IPS-18a (cell line): ENCODE data around the gene FAM111A.

ENCODE experiments used
- H3K27ac ChIP-seq: one replicate; pipeline ENCODE4 v1.5.1; 2013; ENCODE audit warnings: low read length
- H3K27me3 ChIP-seq: one replicate; pipeline ENCODE4 v1.6.1; 2013; ENCODE audit warnings: mild to moderate bottlenecking, low read length; ENCODE audit not compliant: control insufficient read depth, insufficient read depth
- H3K36me3 ChIP-seq: one replicate; pipeline ENCODE4 v1.6.1; 2013; ENCODE audit warnings: low read depth, low read length; ENCODE audit not compliant: control insufficient read depth
- H3K4me1 ChIP-seq: one replicate; pipeline ENCODE4 v1.6.1; 2013; ENCODE audit warnings: low read depth, low read length; ENCODE audit not compliant: control insufficient read depth
- H3K4me3 ChIP-seq: one replicate; pipeline ENCODE4 v1.5.1; 2013; ENCODE audit warnings: low read length
- H3K9ac ChIP-seq: one replicate; pipeline ENCODE4 v1.6.1; 2013; ENCODE audit warnings: mild to moderate bottlenecking, low read length, moderate library complexity
- H3K9me3 ChIP-seq: one replicate; pipeline ENCODE4 v1.6.1; 2013; ENCODE audit warnings: low read depth, low read length; ENCODE audit not compliant: control insufficient read depth

FAM111A gene

DNA sequence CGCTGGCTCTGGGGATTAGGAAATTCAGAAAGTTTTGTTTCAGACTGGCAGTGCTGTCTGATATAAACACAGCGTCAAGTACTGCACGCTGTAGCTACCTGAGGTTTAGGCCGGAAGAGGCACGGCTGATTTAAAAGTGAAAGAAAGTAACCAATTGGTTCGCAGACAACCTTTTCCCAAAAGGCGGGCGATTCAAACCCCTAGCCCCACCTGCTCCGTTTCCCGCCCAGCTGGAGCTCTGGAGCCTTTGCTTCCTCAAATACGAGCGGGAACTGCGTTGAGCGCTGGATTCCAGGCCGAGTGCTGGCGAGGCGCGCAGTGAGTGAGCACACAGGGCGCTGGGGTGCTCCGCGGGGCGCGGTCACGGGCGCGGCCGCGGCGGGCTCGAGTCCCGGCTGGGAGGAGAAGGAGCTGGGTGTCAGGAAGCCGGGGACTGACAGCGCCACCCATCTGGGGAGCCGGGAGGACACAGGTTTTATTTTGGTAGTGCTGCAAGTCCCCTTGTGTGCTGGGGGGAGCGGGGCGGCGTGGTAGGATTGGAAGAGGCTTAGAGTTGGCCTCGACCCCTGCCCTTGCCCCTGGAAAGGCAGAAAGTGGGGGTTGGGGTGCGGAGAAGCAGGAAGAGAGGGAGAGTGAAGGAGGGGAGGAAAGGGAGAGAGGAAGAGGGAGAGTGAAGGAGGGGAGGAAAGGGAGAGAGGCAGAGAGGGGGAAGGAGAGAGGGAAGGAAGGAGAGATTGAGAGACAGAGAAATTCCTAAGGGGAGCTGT lies 2.1 kb downstream of the FAM111A start:
- Histone ChIP-seq H3K9ac (peak overlapping the region; percentile 56), H3K27me3 (peaks cover 9% of the 10 kb centered on the region), H3K27ac (no peak overlapping the region)

DNA sequence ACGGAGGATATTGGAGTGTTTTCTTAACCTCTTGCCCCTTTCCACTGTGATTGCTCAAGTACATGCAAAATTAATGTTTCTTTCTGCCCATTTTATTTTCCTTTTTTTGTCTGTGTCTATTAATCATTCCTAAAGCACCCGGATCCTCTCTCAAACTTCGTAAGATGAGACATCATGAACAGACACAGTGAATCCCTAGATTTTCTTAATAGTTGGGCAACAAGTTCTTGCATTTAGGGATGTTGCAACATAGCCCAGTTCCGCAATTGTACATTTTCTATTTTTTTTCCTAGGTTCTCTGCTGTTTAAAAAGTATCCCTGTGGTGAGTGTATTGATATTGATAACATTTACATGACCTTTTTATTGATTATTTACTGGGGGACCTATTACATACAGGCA lies 2.9 kb downstream of the FAM111A start:
- Histone ChIP-seq H3K4me1 (peaks cover 19% of the 10 kb centered on the region), H3K4me3 (peak overlapping the region; percentile 83), H3K27ac (no peak overlapping the region), H3K9me3 (no peaks in the 10 kb centered on the region), H3K9ac (no peak overlapping the region), H3K36me3 (peaks cover 16% of the 10 kb centered on the region), H3K27me3 (peaks cover 9% of the 10 kb centered on the region)

More for the DNA sequence above, 2.1 kb downstream of the FAM111A start:
- H3K4me1 ChIP-seq: peaks cover 19% of the 10 kb centered on the region
- H3K9me3 ChIP-seq: no peaks in the 10 kb centered on the region
- H3K36me3 ChIP-seq: peaks cover 10% of the 10 kb centered on the region
- peak overlapping the region; percentile 83 for H3K4me3 ChIP-seq

DNA sequence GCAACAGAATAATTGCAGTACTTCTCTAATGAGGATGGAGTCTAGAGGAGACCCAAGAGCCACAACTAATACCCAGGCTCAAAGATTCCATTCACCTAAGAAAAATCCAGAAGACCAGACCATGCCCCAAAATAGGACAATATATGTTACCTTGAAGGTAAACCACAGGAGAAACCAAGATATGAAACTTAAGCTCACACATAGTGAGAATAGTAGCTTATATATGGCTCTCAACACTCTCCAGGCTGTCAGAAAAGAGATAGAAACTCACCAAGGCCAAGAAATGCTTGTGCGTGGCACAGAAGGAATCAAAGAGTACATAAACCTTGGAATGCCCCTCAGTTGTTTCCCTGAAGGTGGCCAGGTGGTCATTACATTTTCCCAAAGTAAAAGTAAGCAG lies 9.1 kb downstream of the FAM111A start:
- no peaks in the 10 kb centered on the region for H3K27me3 ChIP-seq
- no peak overlapping the region for H3K9ac ChIP-seq
- H3K4me3 ChIP-seq: no peak overlapping the region
- no peak overlapping the region for H3K27ac ChIP-seq
- H3K9me3 ChIP-seq: no peaks in the 10 kb centered on the region
- peaks cover 33% of the 10 kb centered on the region for H3K36me3 ChIP-seq
- no peaks in the 10 kb centered on the region for H3K4me1 ChIP-seq

DNA sequence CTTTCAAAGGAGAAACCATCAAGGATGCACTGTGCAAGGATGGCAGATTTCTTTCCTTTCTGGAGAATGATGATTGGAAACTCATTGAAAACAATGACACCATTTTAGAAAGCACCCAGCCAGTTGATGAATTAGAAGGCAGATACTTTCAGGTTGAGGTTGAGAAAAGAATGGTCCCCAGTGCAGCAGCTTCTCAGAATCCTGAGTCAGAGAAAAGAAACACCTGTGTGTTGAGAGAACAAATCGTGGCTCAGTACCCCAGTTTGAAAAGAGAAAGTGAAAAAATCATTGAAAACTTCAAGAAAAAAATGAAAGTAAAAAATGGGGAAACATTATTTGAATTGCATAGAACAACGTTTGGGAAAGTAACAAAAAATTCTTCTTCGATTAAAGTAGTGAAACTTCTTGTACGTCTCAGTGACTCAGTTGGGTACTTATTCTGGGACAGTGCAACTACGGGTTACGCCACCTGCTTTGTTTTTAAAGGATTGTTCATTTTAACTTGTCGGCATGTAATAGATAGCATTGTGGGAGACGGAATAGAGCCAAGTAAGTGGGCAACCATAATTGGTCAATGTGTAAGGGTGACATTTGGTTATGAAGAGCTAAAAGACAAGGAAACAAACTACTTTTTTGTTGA lies 9.8 kb downstream of the FAM111A start:
- Histone ChIP-seq H3K4me1 (no peaks in the 10 kb centered on the region), H3K4me3 (no peak overlapping the region), H3K9me3 (no peaks in the 10 kb centered on the region), H3K9ac (no peak overlapping the region), H3K27ac (no peak overlapping the region), H3K36me3 (peaks cover 33% of the 10 kb centered on the region), H3K27me3 (no peaks in the 10 kb centered on the region)

DNA sequence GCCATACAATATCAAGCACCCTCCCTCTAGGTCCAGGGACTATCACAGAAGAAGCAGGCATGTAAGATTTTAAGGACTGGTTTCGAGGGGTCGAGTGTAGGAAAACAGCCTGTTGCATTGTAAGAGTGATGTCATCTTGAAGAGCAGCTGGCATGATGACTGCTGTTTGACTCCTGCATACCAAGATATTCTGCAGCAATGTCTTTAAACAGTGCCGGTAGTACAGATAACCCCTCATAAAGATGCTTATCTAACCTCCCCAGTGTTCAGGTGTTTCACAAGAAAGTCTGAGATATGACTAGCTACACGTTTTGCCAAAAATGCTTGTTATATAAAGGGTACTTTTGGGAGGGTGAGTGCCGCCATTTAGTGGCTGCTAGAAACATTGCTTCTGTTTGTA lies 12.0 kb downstream of the FAM111A start:
- no peaks in the 10 kb centered on the region for H3K27me3 ChIP-seq
- no peaks in the 10 kb centered on the region for H3K4me1 ChIP-seq
- H3K36me3 ChIP-seq: peaks cover 24% of the 10 kb centered on the region
- H3K9ac ChIP-seq: no peak overlapping the region
- H3K4me3 ChIP-seq: no peak overlapping the region
- H3K27ac ChIP-seq: no peak overlapping the region
- no peaks in the 10 kb centered on the region for H3K9me3 ChIP-seq

DNA sequence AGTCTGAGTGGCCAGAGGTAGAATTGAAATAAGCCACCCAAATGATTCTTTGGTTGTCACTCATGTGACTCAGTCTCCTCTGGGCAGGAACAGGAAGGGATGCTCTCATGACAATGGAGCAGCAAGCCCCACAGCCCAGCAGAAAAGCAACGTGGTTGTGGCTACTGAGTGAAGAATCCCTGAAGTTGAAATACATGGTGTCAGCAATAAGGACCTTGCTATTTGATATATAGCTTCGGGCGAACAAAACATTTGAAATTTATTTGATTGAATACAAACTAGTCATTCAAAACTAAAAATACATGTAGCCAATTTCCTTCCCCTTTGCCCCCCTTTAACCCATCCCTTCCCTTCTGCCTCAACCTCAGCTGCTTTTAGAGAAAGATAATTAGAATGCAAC lies 14.8 kb downstream of the FAM111A start:
- no peaks in the 10 kb centered on the region for H3K9me3 ChIP-seq
- H3K27me3 ChIP-seq: no peaks in the 10 kb centered on the region
- peaks cover 6% of the 10 kb centered on the region for H3K36me3 ChIP-seq
- H3K27ac ChIP-seq: no peak overlapping the region
- H3K4me3 ChIP-seq: no peak overlapping the region
- H3K4me1 ChIP-seq: no peaks in the 10 kb centered on the region
- H3K9ac ChIP-seq: no peak overlapping the region

DNA sequence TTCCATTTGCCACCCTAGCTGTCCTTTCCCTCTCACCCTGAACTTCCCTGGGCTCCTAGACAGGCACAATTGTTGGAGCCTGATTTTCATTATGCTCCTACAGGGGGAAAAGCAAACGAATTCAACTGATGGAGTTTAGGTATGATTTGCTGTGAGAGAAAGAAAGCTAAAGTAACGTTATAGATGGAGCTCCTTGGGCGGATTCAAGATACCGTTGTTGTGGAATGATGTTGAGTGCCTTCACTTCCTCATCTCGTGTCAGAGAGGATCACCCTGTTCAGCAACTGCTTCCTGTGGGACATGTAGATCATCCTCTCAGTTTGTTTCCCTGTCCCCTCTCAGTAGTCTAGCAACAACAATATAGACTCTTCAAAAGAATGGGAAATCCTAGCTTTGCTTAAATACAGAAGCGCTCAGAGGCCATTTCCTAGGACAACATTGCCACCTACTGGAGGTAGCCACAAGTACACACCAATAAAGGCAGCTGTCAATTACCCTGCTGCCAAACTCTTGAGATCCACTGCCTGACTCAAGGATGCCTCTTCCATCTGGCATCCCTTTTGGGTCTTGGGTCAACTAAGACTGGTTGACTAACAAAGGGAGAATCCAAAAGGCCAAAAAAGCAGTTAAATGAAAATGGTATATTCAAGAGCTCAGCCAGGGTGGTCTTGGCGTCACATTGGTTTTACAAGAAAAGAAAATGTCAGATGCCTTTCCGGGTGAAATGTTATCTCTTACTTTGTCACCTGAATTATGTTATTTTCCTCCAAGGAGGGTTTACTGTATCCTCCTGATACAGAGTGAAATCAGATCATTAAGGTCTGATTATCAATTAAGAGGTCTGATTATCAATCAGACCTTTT lies 15.8 kb downstream of the FAM111A start:
- Histone ChIP-seq H3K4me3 (no peak overlapping the region), H3K27me3 (no peaks in the 10 kb centered on the region), H3K9ac (no peak overlapping the region), H3K36me3 (no peaks in the 10 kb centered on the region), H3K27ac (no peak overlapping the region), H3K9me3 (no peaks in the 10 kb centered on the region), H3K4me1 (no peaks in the 10 kb centered on the region)

DNA sequence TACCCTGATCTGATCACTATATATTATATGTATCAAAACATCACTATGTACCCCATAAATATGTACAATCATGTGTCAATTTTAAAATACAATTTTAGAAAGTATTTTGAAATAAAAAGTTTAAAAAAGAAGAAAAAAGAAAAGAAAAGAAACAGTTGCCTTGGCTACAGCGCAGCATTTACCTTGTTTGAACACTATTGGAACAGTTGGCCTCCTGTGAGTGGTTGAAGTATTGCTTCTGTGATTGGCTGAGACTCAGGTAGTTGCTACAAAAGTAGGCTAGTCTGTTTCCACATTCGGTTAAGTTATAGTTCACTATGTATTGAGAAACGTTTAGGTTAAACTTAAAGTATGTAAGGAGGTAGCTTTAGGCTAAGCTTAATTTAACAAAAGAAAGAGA lies 21.4 kb downstream of the FAM111A start:
- H3K9me3 ChIP-seq: no peaks in the 10 kb centered on the region
- no peaks in the 10 kb centered on the region for H3K36me3 ChIP-seq
- no peak overlapping the region for H3K27ac ChIP-seq
- no peaks in the 10 kb centered on the region for H3K27me3 ChIP-seq
- no peaks in the 10 kb centered on the region for H3K4me1 ChIP-seq
- no peak overlapping the region for H3K4me3 ChIP-seq
- no peak overlapping the region for H3K9ac ChIP-seq

DNA sequence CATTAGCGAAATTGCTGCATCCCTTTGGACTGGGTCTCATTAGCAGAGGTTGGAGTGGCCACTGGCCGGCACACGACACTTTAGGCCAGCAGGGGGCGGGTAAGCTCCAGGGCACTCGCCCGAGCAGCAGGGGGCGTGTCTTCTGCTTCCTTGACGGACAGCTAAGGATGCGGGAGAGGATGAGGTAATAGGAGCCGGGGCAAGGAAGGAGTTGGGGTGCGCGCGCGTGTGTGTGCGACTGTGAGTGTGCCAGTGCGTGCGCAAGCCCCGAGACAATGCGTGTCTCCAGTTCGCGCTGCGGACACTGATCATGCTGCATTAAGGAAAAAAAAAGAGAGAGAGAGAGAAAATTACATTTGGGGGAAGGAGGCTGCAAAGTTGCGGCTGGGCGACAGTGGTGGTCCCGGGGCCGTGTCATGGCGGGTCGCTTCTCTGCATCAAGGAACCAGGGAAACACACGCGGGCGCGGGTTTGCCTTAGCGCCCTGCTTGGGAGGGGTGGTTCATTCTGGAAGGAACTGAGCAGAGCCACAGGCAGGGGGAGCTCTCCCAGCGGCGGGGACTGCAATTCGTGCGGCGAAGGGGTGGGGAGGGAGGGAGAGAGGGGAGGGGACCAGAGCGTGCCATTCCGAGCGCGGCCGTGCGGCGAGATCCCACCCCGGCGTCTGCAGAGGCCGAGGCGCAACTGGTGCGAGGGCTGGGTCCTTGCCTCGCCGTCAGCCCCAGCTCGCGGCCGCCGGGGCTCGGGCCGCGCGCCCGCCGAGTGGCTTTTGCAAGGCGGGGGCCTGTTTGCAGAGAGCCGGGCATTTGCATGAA lies 29.1 kb downstream of the FAM111A start, which contains the start of gene DTX4:
Gene DTX4, plus strand, starts transcription at position 625 of the 815 bp plus-strand sequence. CDS start 464 bp downstream, outside the sequence.
- H3K9me3 ChIP-seq: no peaks in the 10 kb centered on the region
- H3K4me3 ChIP-seq: peak within 1 kb of the TSS; percentile 95
- no peaks in the 10 kb centered on the region for H3K36me3 ChIP-seq
- no peaks in the 10 kb centered on the region for H3K27me3 ChIP-seq
- H3K4me1 ChIP-seq: peaks cover 8% of the 10 kb centered on the region
- H3K9ac ChIP-seq: peak within 1 kb of the TSS; percentile 94
- peak within 1 kb of the TSS; percentile 98 for H3K27ac ChIP-seq

DNA sequence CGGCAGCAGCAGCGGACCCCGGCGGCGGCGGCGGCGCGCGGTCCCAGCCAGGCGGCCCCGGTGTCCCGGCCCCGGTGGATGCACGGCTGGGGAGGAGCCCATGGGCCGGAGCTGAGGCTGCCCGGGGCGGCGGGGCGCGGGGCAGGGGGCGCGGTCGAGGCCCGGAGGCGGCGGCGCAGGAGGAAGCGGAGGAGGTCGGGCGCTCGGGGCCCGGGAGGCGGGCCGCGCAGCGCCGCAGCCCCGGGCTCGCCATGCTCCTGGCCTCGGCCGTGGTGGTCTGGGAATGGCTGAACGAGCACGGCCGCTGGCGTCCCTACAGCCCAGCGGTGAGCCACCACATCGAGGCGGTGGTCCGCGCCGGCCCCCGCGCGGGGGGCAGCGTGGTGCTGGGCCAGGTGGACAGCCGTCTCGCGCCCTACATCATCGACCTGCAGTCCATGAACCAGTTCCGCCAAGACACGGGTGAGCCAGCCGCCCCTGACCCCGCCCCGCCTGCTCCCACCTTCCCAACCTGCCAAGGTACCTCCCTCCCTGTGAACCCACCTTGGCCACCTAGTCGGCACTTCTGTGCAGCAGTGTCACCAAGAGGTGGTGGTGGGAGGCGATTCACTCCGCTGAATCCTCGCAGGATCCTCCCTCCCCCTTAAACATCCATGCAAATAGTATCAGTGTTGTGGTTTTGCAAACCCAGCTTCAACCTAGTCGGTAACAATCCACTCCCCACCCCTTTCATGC lies 29.9 kb downstream of the FAM111A start:
- H3K27me3 ChIP-seq: no peaks in the 10 kb centered on the region
- peak overlapping the region; percentile 53 for H3K9ac ChIP-seq

More for the DNA sequence above, 29.9 kb downstream of the FAM111A start:
- H3K27ac ChIP-seq: no peak overlapping the region
- H3K9me3 ChIP-seq: no peaks in the 10 kb centered on the region
- H3K4me1 ChIP-seq: peaks cover 13% of the 10 kb centered on the region
- H3K4me3 ChIP-seq: peak overlapping the region; percentile 95
- H3K36me3 ChIP-seq: no peaks in the 10 kb centered on the region
